ENCODE data around the gene SLMAP.

Gene SLMAP

GRCh38 chr3:57978316-57978715 lies 222.2 kb downstream of the SLMAP start:
- DNase-seq (ENCODE audit: extremely low spot score, insufficient read length, low read depth) (no peak), FAIRE-seq (no peak)

Measured in GM18507 (cell line).